ENCODE measurements around the gene CCDC102B. TPM values are rescaled to one million over a fixed set of nuclear protein-coding genes. Genes with fewer than 3 reads are reported as not detected.

The CCDC102B gene
- total and polyA plus RNA-seq, 2 of the 8 experiments (the other 6 are each of a cell fraction or from before 2014, with no cell fraction given) = 0.80 to 1.1 TPM

DNA sequence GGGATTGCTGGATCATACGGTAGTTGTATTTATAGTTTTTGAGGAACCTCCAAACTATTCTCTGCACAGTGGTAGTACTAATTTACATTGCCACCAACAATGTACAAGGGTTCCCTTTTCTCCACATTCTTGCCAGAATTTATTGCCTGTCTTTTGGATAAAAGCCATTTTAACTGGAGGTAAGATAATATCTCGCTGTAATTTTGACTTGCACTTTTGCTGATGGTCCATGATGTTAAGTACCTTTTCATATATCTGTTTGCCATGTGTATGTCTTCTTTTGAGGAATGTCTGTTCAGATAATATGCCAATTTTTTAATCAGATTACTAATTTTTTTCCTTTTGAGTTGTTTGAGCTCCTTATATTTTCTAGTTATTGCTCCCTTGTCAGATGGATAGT lies 158.8 kb downstream of the CCDC102B start:
- no peak for DNase-seq (ENCODE audit: low read depth in 1 of 2, low spot score in 2 of 2)
- no peak overlapping the region for H3K56ac ChIP-seq (replicated peaks; ENCODE audit: insufficient read length, low read depth, low read length)
- FAIRE-seq = no peak
- 98% methylated on average over 2 of the region's 2 CpGs; no CpG with 5 or more reads in 1 of the 2 experiments for WGBS, 2 experiments (ENCODE audit: extremely low coverage in 1 of 2, insufficient coverage in 1 of 2, insufficient read length in 1 of 2, insufficient replicate concordance in 2 of 2, low coverage in 1 of 2, low lambda C conversion rate in 2 of 2, missing lambda C conversion rate in 1 of 2)
- H3K27me3 ChIP-seq (replicated peaks in 1 of 4; ENCODE audit: control insufficient read depth in 3 of 4, extremely low read depth in 1 of 4, insufficient read depth in 3 of 4, low read length in 3 of 4) = no peaks in the 10 kb centered on the region
- ChIA-PET CTCF (ENCODE audit: partially characterized antibody) (no interaction called here), POLR2A (ENCODE audit: partially characterized antibody) (no interaction called here)
- no peak overlapping the region for H2BK120ac ChIP-seq (replicated peaks; ENCODE audit: low read depth, low read length)
- no peaks in the 10 kb centered on the region for H3K79me2 ChIP-seq (ENCODE audit: control insufficient read depth in 1 of 2, insufficient read depth in 2 of 2, low read length in 2 of 2)
- H3K9me3 ChIP-seq (ENCODE audit: insufficient read depth in 2 of 2, low read depth in 1 of 2, low read length in 1 of 2) = no peaks in the 10 kb centered on the region
- no peaks in the 10 kb centered on the region for H3K79me1 ChIP-seq (ENCODE audit: low read depth, low read length)
- H2BK20ac ChIP-seq (ENCODE audit: low read length) = no peak overlapping the region
- no peaks in the 10 kb centered on the region for H3K23me2 ChIP-seq (ENCODE audit: low read depth, low read length)
- no peak overlapping the region for H2BK15ac ChIP-seq (ENCODE audit: low read length)
- no peak overlapping the region for H2AFZ ChIP-seq (ENCODE audit: low read length)
- no peak overlapping the region for H4K8ac ChIP-seq (ENCODE audit: extremely low read depth, insufficient read depth, low read length)
- no peak overlapping the region for H3K4ac ChIP-seq (replicated peaks; ENCODE audit: insufficient read length, low read depth, low read length)
- no peaks in the 10 kb centered on the region for H4K20me1 ChIP-seq (replicated peaks in 1 of 2; ENCODE audit: control insufficient read depth in 1 of 2, insufficient read depth in 2 of 2, low read length in 2 of 2)
- no peak overlapping the region for H2BK5ac ChIP-seq (ENCODE audit: low read depth, low read length)
- H2BK12ac ChIP-seq (ENCODE audit: low read depth, low read length) = no peak overlapping the region
- H3K27ac ChIP-seq (ENCODE audit: low read depth, low read length) = no peak overlapping the region
- no peak overlapping the region for H3K23ac ChIP-seq (ENCODE audit: insufficient read length)
- no peak overlapping the region for H4K91ac ChIP-seq (replicated peaks; ENCODE audit: insufficient read length, low read length)
- H3K36me3 ChIP-seq (ENCODE audit: control insufficient read depth in 2 of 4, insufficient read depth in 4 of 4, low read length in 3 of 4) = no peaks in the 10 kb centered on the region
- H3K18ac ChIP-seq (ENCODE audit: extremely low read depth, low read length) = no peak overlapping the region
- H3K4me3 ChIP-seq (ENCODE audit: extremely low read depth in 1 of 4, insufficient read depth in 2 of 4, low read depth in 3 of 4, low read length in 4 of 4) = no peak overlapping the region
- H3K9ac ChIP-seq (replicated peaks in 1 of 4; ENCODE audit: extremely low read depth in 1 of 4, low read depth in 3 of 4, low read length in 3 of 4) = no peak overlapping the region
- H3K14ac ChIP-seq (ENCODE audit: insufficient read length) = no peak overlapping the region
- no peak overlapping the region for H2AK5ac ChIP-seq (ENCODE audit: low read depth, low read length)
- H3K4me1 ChIP-seq (replicated peaks in 1 of 4; ENCODE audit: control insufficient read depth in 3 of 4, insufficient read depth in 4 of 4, low read length in 3 of 4) = no peaks in the 10 kb centered on the region
- no peak overlapping the region for H4K5ac ChIP-seq (ENCODE audit: insufficient read length, low read depth, low read length)
- no peak overlapping the region for H3K4me2 ChIP-seq (ENCODE audit: insufficient read depth in 1 of 2, low read depth in 2 of 2, low read length in 2 of 2)
- TF ChIP-seq RNF2 (IDR thresholded peaks at IDR 0.05; ENCODE audit: borderline replicate concordance, low read depth, low read length, missing control alignments, poor library complexity, severe bottlenecking) (no peak), POU5F1 (IDR thresholded peaks at IDR 0.05; ENCODE audit: low read depth, low read length) (no peak), CBX5 (IDR thresholded peaks at IDR 0.05; ENCODE audit: low read depth, low read length) (no peak), TBP (IDR thresholded peaks at IDR 0.05; ENCODE audit: low read depth, low read length) (no peak), EZH2 (IDR thresholded peaks at IDR 0.05; ENCODE audit: low read depth, low read length, severe bottlenecking) (no peak), SUZ12 (IDR thresholded peaks at IDR 0.05; ENCODE audit: low read length) (no peak), RFX5 (IDR thresholded peaks at IDR 0.05; ENCODE audit: borderline replicate concordance, low read depth, low read length) (no peak), CTBP2 (IDR thresholded peaks at IDR 0.05; ENCODE audit: borderline replicate concordance, insufficient read depth, insufficient read length, low read length) (no peak), SP1 (IDR thresholded peaks at IDR 0.05; ENCODE audit: low read depth, low read length) (no peak), HDAC6 (IDR thresholded peaks at IDR 0.05; ENCODE audit: low read depth, low read length) (no peak), FOSL1 (IDR thresholded peaks at IDR 0.05; ENCODE audit: insufficient read depth, low read depth, low read length) (no peak), JUN (IDR thresholded peaks at IDR 0.05; ENCODE audit: low read depth, low read length) (no peak), SAP30 (IDR thresholded peaks at IDR 0.05; ENCODE audit: insufficient read depth, insufficient replicate concordance, low read length) (no peak)
- TF ChIP-seq, protein P1, sequence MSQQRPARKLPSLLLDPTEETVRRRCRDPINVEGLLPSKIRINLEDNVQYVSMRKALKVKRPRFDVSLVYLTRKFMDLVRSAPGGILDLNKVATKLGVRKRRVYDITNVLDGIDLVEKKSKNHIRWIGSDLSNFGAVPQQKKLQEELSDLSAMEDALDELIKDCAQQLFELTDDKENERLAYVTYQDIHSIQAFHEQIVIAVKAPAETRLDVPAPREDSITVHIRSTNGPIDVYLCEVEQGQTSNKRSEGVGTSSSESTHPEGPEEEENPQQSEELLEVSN (IDR thresholded peaks at IDR 0.05) = no peak
